ENCODE results near the gene TRAPPC14. TPM values are rescaled to one million over a fixed set of nuclear protein-coding genes. Genes with fewer than 3 reads are reported as not detected.
A peak's percentile ranks its signal among the peaks of the same experiment; 100 is the strongest.

TRAPPC14 gene
- total and polyA plus RNA-seq, 2 of the 13 experiments (the other 11 are each of a cell fraction or from before 2014, with no cell fraction given) = 4.7 to 9.6 TPM

GRCh38 chr7:100119072-100119969, 39.2 kb downstream of the TRAPPC14 start, which contains the start of the genes CNPY4 and TAF6 (continued):
- TF ChIP-seq HIC2 (CRISPR knock-in tag; IDR thresholded peaks at IDR 0.05; ENCODE audit: low read depth) = no peak
- TF ChIP-seq CERS6 (CRISPR knock-in tag; IDR thresholded peaks at IDR 0.05) = no peak
- no peak for TF ChIP-seq FIP1L1 (IDR thresholded peaks at IDR 0.05; ENCODE audit: borderline replicate concordance, insufficient read depth, low read depth, low read length)
- peak; percentile 57 for TF ChIP-seq RXRB (CRISPR knock-in tag; IDR thresholded peaks at IDR 0.05; ENCODE audit: borderline replicate concordance)
- TF ChIP-seq HOXA9 (CRISPR knock-in tag; IDR thresholded peaks at IDR 0.05; ENCODE audit: borderline replicate concordance) = no peak
- TF ChIP-seq LRRFIP1 (CRISPR knock-in tag; conservative IDR thresholded peaks at IDR 0.05) = no peak
- peak; percentile 75; the same call in 1 of the 3 replicates for TF ChIP-seq MXI1 (IDR thresholded peaks at IDR 0.05; ENCODE audit: borderline replicate concordance, low read depth, low read length)
- TF ChIP-seq FOSL1 (CRISPR knock-in tag; IDR thresholded peaks at IDR 0.05; ENCODE audit: borderline replicate concordance) = no peak; the same call in 1 of the 2 replicates
- TF ChIP-seq ATF4 (CRISPR knock-in tag; IDR thresholded peaks at IDR 0.05) = peak in 1 of 2 experiments; percentile 60; a peak in 1 of 4 replicates
- no peak; a peak in 1 of 4 replicates for TF ChIP-seq POLR2A (IDR thresholded peaks at IDR 0.05; ENCODE audit: insufficient read depth in 1 of 2, low read depth in 2 of 2, low read length in 2 of 2)
- TF ChIP-seq ZBTB1 (CRISPR knock-in tag; IDR thresholded peaks at IDR 0.05; ENCODE audit: borderline replicate concordance) = no peak
- TF ChIP-seq ZNF317 (CRISPR knock-in tag; IDR thresholded peaks at IDR 0.05) = no peak
- peak; percentile 70; the same call in 1 of the 2 replicates for TF ChIP-seq ARID4A (CRISPR knock-in tag; IDR thresholded peaks at IDR 0.05; ENCODE audit: borderline replicate concordance)
- no peak for TF ChIP-seq ZBTB7B (CRISPR knock-in tag; IDR thresholded peaks at IDR 0.05)
- TF ChIP-seq TOE1 (CRISPR knock-in tag; IDR thresholded peaks at IDR 0.05) = no peak
- TF ChIP-seq RAD21 (CRISPR knock-in tag; IDR thresholded peaks at IDR 0.05) = no peak
- peak; percentile 22; the same call in 1 of the 2 replicates for TF ChIP-seq NFYC (CRISPR knock-in tag; IDR thresholded peaks at IDR 0.05)
- no peak for TF ChIP-seq CAMTA2 (CRISPR knock-in tag; IDR thresholded peaks at IDR 0.05; ENCODE audit: borderline replicate concordance)

Data from HepG2 (cell line).